HepG2 (cell line): ENCODE measurements around the gene HDAC8.
"Not testable (repeated sequence)": the region's sequence is repeated elsewhere in the genome, so short reads cannot be mapped to it uniquely, and the experiment has no call there.

Experiments
- BCLAF1 ChIP-seq: fragments of 450-650 bp; IDR thresholded peaks from 2 replicates; pipeline ENCODE4 v1.6.1; 2017; ENCODE audit warnings: mild to moderate bottlenecking
- FOXA1 ChIP-seq, 2 experiments: fragments of 450-650 bp in 1 of 2; sonication (generic) in 1 of 2; formaldehyde crosslinking in 1 of 2; IDR thresholded peaks; 2 replicates each; pipeline versions ENCODE4 v1.4.0 to v1.6.1; 2016 to 2020; ENCODE audit warnings: missing genetic modification reagents in 1 of 2
- GATAD2A ChIP-seq: IDR thresholded peaks from 2 replicates; pipeline ENCODE4 v1.6.1; 2016
- JUN ChIP-seq: sonication (generic); formaldehyde crosslinking; IDR thresholded peaks from 2 replicates; pipeline ENCODE4 v1.4.0; 2020; ENCODE audit warnings: mild to moderate bottlenecking, missing genetic modification reagents
- MAFK ChIP-seq, 2 experiments: IDR thresholded peaks in 1 of 2; conservative IDR thresholded peaks in 1 of 2; 2 replicates each; pipeline ENCODE4 v1.6.1; 2011; ENCODE audit warnings: improper control_type of control experiment in 2 of 2, low read length in 2 of 2
- RARG ChIP-seq: sonication (generic); formaldehyde crosslinking; IDR thresholded peaks from 2 replicates; pipeline ENCODE4 v1.4.0; 2020; ENCODE audit warnings: low read depth, mild to moderate bottlenecking, missing genetic modification reagents
- SIN3A ChIP-seq: IDR thresholded peaks from 2 replicates; pipeline ENCODE4 v1.6.1; 2011; ENCODE audit warnings: low read depth, mild to moderate bottlenecking, control low read depth, low read length, borderline replicate concordance
- ZBTB46 ChIP-seq: sonication (generic); formaldehyde crosslinking; IDR thresholded peaks from 2 replicates; pipeline ENCODE4 v1.4.0; 2020; ENCODE audit warnings: mild to moderate bottlenecking, missing genetic modification reagents, borderline replicate concordance
- ZC3H4 ChIP-seq: sonication (generic); formaldehyde crosslinking; IDR thresholded peaks from 2 replicates; pipeline ENCODE4 v1.4.0; 2020; ENCODE audit warnings: missing genetic modification reagents, borderline replicate concordance
- ZNF274 ChIP-seq: sonication (generic); formaldehyde crosslinking; IDR thresholded peaks from 2 replicates; pipeline ENCODE4 v1.5.1; 2020; ENCODE audit warnings: mild to moderate bottlenecking, missing genetic modification reagents
- ZNF431 ChIP-seq: sonication (generic); formaldehyde crosslinking; IDR thresholded peaks from 2 replicates; pipeline ENCODE4 v1.9.0; 2022; ENCODE audit warnings: missing genetic modification reagents, low read depth, mild to moderate bottlenecking, borderline replicate concordance
- ZNF784 ChIP-seq: sonication (generic); formaldehyde crosslinking; IDR thresholded peaks from 2 replicates; pipeline ENCODE4 v1.5.1; 2020; ENCODE audit warnings: missing genetic modification reagents, mild to moderate bottlenecking, borderline replicate concordance
- TF ChIP-seq, protein P1 (sequence below): sonication (generic); formaldehyde crosslinking; IDR thresholded peaks from 2 replicates; pipeline ENCODE4 v1.4.0; 2020; ENCODE audit warnings: low read depth, mild to moderate bottlenecking, missing genetic modification reagents
- TF ChIP-seq, protein P2 (sequence below): sonication (generic); formaldehyde crosslinking; IDR thresholded peaks from 2 replicates; pipeline ENCODE4 v1.5.0; 2020; ENCODE audit warnings: mild to moderate bottlenecking, missing genetic modification reagents, moderate library complexity

DNA sequence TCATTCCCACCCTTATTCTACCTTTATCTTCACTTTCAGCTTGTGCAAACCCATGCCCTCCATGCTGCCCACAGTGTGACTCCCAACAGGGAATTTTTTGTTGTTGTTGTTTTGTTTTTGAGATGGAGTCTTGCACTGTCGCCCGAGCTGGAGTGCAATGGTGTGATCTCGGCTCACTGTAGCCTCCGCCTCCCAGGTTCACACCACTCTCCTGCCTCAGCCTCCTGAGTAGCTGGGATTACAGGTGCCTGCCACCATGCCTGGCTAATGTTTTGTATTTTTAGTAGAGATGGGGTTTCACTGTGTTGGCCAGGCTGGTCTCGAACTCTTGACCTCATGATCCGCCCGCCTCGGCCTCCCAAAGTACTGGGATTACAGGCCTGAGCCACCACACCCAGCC is 253.0 kb downstream of the HDAC8 start:
- TF ChIP-seq, protein P1, sequence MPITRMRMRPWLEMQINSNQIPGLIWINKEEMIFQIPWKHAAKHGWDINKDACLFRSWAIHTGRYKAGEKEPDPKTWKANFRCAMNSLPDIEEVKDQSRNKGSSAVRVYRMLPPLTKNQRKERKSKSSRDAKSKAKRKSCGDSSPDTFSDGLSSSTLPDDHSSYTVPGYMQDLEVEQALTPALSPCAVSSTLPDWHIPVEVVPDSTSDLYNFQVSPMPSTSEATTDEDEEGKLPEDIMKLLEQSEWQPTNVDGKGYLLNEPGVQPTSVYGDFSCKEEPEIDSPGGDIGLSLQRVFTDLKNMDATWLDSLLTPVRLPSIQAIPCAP (CRISPR knock-in tag) = not testable (repeated sequence)
- not testable (repeated sequence) for TF ChIP-seq GATAD2A; ZNF784 (CRISPR knock-in tag); ZNF431 (CRISPR knock-in tag); ZNF274 (CRISPR knock-in tag); MAFK (conservative IDR thresholded peaks at IDR 0.05 in 1 of 2, IDR thresholded peaks at IDR 0.05 in 1 of 2; ENCODE audit: low read length in 2 of 2); FOXA1 (IDR thresholded peaks at IDR 0.05); FOXA1 (CRISPR knock-in tag; IDR thresholded peaks at IDR 0.05); ZBTB46 (CRISPR knock-in tag); BCLAF1; RARG (CRISPR knock-in tag); ZC3H4 (CRISPR knock-in tag); JUN (CRISPR knock-in tag); SIN3A
- TF ChIP-seq, protein P2, sequence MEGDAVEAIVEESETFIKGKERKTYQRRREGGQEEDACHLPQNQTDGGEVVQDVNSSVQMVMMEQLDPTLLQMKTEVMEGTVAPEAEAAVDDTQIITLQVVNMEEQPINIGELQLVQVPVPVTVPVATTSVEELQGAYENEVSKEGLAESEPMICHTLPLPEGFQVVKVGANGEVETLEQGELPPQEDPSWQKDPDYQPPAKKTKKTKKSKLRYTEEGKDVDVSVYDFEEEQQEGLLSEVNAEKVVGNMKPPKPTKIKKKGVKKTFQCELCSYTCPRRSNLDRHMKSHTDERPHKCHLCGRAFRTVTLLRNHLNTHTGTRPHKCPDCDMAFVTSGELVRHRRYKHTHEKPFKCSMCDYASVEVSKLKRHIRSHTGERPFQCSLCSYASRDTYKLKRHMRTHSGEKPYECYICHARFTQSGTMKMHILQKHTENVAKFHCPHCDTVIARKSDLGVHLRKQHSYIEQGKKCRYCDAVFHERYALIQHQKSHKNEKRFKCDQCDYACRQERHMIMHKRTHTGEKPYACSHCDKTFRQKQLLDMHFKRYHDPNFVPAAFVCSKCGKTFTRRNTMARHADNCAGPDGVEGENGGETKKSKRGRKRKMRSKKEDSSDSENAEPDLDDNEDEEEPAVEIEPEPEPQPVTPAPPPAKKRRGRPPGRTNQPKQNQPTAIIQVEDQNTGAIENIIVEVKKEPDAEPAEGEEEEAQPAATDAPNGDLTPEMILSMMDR = not testable (repeated sequence)
